ENCODE data around the gene STXBP1. TPM values are rescaled to one million over a fixed set of nuclear protein-coding genes. Genes with fewer than 3 reads are reported as not detected.

Gene STXBP1
- polyA plus RNA-seq, 1 donor: 15.7 TPM

DNA sequence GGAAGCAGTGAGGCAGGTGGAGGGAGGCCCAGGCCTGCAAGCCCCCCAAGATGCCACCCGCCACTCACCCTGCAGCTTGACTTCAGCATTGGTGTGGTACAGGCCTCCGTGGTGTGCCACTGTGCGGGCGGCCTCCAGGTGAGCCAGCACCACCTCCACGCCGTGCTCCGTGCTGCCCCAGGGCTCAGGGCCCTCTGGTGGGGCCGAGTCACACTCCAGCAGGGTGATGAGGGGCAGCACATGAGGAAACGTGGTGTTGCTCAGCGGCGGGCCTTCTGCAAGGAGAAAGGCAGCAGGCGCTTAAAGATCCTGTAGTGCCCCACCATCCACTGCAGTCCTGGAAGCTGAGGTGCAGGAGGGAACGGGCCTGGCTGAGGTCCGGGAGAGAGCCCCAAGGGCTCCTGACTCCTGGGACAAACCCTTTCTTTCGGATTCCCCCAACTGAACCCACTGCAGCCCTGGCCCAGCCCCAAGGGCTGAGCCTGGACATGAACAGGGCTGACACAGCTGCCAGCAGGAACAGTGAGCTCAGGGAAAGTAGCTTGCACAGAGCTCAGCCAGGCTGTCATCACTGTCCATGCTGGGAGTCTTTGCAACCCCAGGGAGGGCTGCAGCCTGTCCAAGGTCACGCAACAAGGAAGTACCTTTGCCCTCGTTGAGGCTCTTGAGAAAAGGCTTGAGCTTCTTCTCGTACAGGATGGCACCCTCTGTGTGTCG, 127.7 kb downstream of the STXBP1 start:
- DNase-seq: no peak

DNA sequence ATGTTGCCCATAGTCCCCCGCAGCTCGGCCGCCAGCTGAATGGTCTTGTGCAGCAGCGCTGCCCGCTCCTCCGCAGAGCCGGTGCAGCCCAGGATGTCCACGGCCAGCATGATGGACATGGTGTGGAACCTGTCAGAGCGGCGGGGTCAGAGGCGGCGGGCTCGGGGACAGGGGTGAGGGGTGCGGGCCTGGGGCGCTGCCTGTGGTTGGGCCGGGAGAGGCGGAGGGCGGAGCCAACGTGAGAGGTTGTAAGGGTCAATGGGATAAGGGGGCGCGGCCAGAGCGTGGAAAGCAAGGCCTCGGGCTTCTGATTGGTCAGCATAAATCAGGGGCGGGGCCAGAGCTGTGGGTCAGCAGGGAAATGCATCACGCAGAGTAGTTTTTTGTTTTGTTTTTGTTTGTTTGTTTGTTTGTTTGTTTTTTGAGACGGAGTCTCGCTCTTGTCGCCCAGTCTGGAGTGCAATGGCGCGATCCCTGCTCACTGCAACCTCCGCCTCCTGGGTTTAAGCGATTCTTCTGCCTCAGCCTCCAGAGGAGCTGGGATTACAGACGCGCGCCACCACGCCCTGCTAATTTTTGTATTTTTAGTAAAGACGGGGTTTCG, 129.9 kb downstream of the STXBP1 start:
- no peak for DNase-seq

Other genes starting within 250 kb of the STXBP1 start
- gene SLC2A8, start 215.1 kb upstream of the STXBP1 start, polyA plus RNA-seq (ENCODE audit: insufficient read length): 13.7 TPM
- gene ZNF79, start 187.9 kb upstream of the STXBP1 start, polyA plus RNA-seq (ENCODE audit: insufficient read length): 4.8 TPM
- 2,053 TPM for gene RPL12, start 160.9 kb upstream of the STXBP1 start, polyA plus RNA-seq (ENCODE audit: insufficient read length)
- gene LRSAM1, start 160.8 kb upstream of the STXBP1 start, polyA plus RNA-seq (ENCODE audit: insufficient read length): 16.9 TPM
- 1.4 TPM for gene CFAP157, start 94.7 kb downstream of the STXBP1 start, polyA plus RNA-seq (ENCODE audit: insufficient read length)
- gene PTRH1, start 103.4 kb downstream of the STXBP1 start, polyA plus RNA-seq (ENCODE audit: insufficient read length): 10.3 TPM
- gene TTC16, start 103.8 kb downstream of the STXBP1 start, polyA plus RNA-seq (ENCODE audit: insufficient read length): 0.04 TPM
- gene TOR2A, start 123.0 kb downstream of the STXBP1 start, polyA plus RNA-seq (ENCODE audit: insufficient read length): 9.7 TPM
- 28.2 TPM for gene SH2D3C, start 166.4 kb downstream of the STXBP1 start, polyA plus RNA-seq (ENCODE audit: insufficient read length)
- 58.7 TPM for gene CDK9, start 173.8 kb downstream of the STXBP1 start, polyA plus RNA-seq (ENCODE audit: insufficient read length)
- 48.6 TPM for gene FPGS, start 190.6 kb downstream of the STXBP1 start, polyA plus RNA-seq (ENCODE audit: insufficient read length)
- 71.6 TPM for gene ENG, start 242.4 kb downstream of the STXBP1 start, polyA plus RNA-seq (ENCODE audit: insufficient read length)